ENCODE data around the gene IFNL1.
"Not testable (repeated sequence)": the region's sequence is repeated elsewhere in the genome, so short reads cannot be mapped to it uniquely, and the experiment has no call there.

The IFNL1 gene

GRCh38 chr19:39299404-39299803 lies 3.2 kb downstream of the IFNL1 start:
- no peak overlapping the region for H3K4me3 Mint-ChIP-seq
- H3K27ac Mint-ChIP-seq, result no peak overlapping the region
- no peaks in the 10 kb centered on the region for H3K36me3 Mint-ChIP-seq
- no peaks in the 10 kb centered on the region for H3K9me3 Mint-ChIP-seq
- peaks cover under 1% of the 10 kb centered on the region for H3K27me3 Mint-ChIP-seq
- H3K4me1 Mint-ChIP-seq, result peaks cover 10% of the 10 kb centered on the region

DNA sequence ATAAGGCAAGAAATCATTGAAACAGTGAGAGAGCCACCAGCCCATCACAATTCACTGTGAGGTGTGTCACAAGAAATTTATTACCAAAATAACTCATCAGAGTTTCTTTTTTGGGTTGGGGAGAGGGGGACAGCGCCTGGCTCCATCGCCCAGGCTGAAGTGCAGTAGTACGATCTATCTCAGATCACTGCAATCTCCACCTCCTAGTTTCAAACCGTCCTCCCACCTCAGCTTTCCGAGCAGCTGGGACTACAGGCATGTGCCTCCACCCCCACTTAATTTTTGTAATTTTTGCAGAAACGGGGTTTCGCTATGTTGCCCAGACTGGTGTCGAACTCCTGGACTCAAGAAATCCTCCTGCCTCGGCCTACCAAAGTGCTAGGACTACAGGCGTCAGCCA lies 3.6 kb downstream of the IFNL1 start:
- no peaks in the 10 kb centered on the region for H3K9me3 Mint-ChIP-seq
- no peak overlapping the region for H3K27ac Mint-ChIP-seq
- peaks cover 10% of the 10 kb centered on the region for H3K4me1 Mint-ChIP-seq
- no peaks in the 10 kb centered on the region for H3K27me3 Mint-ChIP-seq
- no peaks in the 10 kb centered on the region for H3K36me3 Mint-ChIP-seq
- no peak overlapping the region for H3K4me3 Mint-ChIP-seq

- H3K4me1 Mint-ChIP-seq, result peaks cover 10% of the 10 kb centered on the region
- H3K36me3 Mint-ChIP-seq, result no peaks in the 10 kb centered on the region
- no peaks in the 10 kb centered on the region for H3K27me3 Mint-ChIP-seq
- no peak overlapping the region for H3K27ac Mint-ChIP-seq
- no peaks in the 10 kb centered on the region for H3K9me3 Mint-ChIP-seq
- H3K4me3 Mint-ChIP-seq, result no peak overlapping the region
Measured at GRCh38 chr19:39301021-39301420, 4.8 kb downstream of the IFNL1 start.

- Mint-ChIP-seq H3K4me1 (peaks cover 10% of the 10 kb centered on the region), H3K36me3 (peaks cover 2% of the 10 kb centered on the region), H3K9me3 (no peaks in the 10 kb centered on the region), H3K4me3 (no peak overlapping the region), H3K27me3 (no peaks in the 10 kb centered on the region), H3K27ac (no peak overlapping the region)
Measured at GRCh38 chr19:39301562-39301961, 5.4 kb downstream of the IFNL1 start.

GRCh38 chr19:39303373-39304184 lies 7.4 kb downstream of the IFNL1 start:
- H3K36me3 Mint-ChIP-seq, result peaks cover 5% of the 10 kb centered on the region
- H3K4me3 Mint-ChIP-seq, result no peak overlapping the region
- peak overlapping the region; percentile 12 for H3K27ac Mint-ChIP-seq
- H3K27me3 Mint-ChIP-seq, result no peaks in the 10 kb centered on the region
- no peaks in the 10 kb centered on the region for H3K9me3 Mint-ChIP-seq
- H3K4me1 Mint-ChIP-seq, result peaks cover 2% of the 10 kb centered on the region

DNA sequence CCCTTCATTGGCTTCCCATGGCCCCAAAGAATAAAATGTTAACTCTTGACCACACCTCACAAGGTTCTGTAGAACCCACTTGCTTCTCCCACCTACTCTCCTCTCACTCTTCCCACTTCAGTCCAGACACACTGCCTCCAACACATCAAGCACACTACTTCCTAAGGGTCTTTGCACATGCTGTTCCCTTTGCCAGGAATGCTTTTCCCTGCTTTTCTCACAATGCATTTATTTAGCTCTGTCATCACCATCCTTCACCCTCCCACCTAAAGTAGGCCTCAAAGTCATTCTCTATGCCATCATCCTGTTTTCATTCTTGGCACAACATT lies 7.9 kb downstream of the IFNL1 start:
- H3K27me3 Mint-ChIP-seq, result no peaks in the 10 kb centered on the region
- H3K9me3 Mint-ChIP-seq, result no peaks in the 10 kb centered on the region
- H3K27ac Mint-ChIP-seq, result no peak overlapping the region
- no peak overlapping the region for H3K4me3 Mint-ChIP-seq
- no peaks in the 10 kb centered on the region for H3K4me1 Mint-ChIP-seq
- peaks cover 9% of the 10 kb centered on the region for H3K36me3 Mint-ChIP-seq

DNA sequence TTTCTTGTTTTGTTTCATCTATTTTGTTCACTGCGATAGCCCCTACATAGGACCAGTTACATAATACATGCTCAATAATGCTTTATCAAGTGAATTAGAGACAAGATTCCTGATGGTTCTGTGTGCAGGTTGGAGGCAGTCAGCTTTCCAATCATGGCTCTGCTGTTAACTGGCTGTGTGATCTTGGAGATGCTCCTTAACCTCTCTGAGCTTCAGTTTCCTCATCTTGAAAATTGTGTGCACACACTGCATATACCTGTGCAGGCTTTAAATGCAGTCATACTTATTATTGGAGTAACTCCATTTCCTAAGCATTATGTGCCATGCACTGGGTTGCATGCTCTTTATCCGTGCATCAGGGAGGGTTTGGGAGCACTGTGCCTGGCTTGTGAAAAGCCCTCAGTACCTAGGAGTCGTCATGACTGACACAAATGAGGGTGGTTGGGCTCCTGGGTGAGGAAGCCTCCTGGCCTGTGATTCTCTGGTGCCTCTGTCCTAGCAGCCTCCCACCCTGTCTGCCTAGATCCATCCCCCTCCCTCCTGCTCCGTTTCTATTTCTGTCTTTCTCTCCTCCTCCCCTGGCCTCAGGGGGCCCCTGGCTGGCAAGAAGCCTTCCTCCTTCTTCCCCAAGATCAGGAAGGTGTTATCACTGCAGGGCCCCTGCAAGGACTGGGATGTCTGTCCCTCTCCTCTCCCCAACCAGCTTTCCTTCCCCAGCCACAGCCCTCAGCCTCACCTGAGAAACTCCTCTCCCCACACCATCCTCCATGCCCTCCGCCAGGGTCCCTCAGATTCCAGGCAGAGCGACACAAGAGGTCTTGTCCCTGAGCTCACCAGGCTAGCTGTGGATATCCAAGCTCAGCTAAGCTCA lies 8.7 kb downstream of the IFNL1 start:
- Mint-ChIP-seq H3K27ac (no peak overlapping the region), H3K36me3 (peaks cover 9% of the 10 kb centered on the region), H3K4me1 (peaks cover 5% of the 10 kb centered on the region), H3K27me3 (no peaks in the 10 kb centered on the region), H3K4me3 (no peak overlapping the region), H3K9me3 (no peaks in the 10 kb centered on the region)

- no peaks in the 10 kb centered on the region for H3K9me3 Mint-ChIP-seq
- H3K27me3 Mint-ChIP-seq, result no peaks in the 10 kb centered on the region
- H3K36me3 Mint-ChIP-seq, result peaks cover 13% of the 10 kb centered on the region
- no peak overlapping the region for H3K4me3 Mint-ChIP-seq
- no peak overlapping the region for H3K27ac Mint-ChIP-seq
- peaks cover 16% of the 10 kb centered on the region for H3K4me1 Mint-ChIP-seq
Measured at GRCh38 chr19:39306075-39306474, 9.9 kb downstream of the IFNL1 start.

DNA sequence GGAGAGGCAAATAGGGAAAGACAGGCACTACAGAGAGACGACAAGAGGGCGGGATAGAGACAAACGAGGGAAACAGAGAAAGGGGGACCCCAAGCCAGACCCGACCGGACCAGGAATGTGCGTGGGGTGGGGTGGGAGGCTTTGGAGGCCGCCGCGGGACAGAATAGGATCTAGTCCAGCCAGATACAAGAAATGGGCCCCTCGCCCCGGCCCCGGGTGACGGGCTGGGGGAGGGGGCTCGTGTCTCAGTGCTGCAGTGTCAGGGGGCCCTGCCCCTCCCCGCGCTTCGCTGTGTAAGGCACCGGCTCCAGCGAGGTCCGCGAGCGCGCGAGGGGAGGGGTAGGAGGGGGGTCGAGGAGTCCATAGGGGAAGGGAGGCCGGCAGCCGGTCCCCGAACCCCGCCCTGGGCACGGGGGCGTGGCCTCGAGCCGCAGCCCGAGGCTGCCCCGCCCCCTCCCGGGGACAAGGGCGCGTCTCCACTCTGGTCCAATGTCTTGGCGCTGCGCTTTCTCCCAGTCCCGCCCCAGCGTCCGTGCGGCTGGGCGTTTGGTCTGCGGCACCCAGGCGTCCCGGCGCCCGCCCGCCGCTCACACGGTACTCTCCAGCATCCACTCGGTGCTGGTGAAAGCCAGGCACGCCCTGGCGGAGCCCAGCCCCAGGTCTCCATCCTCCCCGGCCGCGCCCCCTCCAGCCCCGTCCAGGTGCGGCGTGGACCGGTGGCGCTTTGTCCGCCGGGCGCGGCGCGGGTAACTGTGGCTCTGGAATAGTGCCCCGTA lies 11.0 kb downstream of the IFNL1 start:
- no peak overlapping the region for H3K27ac Mint-ChIP-seq
- H3K9me3 Mint-ChIP-seq, result no peaks in the 10 kb centered on the region
- H3K27me3 Mint-ChIP-seq, result no peaks in the 10 kb centered on the region
- peaks cover 18% of the 10 kb centered on the region for H3K36me3 Mint-ChIP-seq
- no peak overlapping the region for H3K4me3 Mint-ChIP-seq
- H3K4me1 Mint-ChIP-seq, result peaks cover 22% of the 10 kb centered on the region

DNA sequence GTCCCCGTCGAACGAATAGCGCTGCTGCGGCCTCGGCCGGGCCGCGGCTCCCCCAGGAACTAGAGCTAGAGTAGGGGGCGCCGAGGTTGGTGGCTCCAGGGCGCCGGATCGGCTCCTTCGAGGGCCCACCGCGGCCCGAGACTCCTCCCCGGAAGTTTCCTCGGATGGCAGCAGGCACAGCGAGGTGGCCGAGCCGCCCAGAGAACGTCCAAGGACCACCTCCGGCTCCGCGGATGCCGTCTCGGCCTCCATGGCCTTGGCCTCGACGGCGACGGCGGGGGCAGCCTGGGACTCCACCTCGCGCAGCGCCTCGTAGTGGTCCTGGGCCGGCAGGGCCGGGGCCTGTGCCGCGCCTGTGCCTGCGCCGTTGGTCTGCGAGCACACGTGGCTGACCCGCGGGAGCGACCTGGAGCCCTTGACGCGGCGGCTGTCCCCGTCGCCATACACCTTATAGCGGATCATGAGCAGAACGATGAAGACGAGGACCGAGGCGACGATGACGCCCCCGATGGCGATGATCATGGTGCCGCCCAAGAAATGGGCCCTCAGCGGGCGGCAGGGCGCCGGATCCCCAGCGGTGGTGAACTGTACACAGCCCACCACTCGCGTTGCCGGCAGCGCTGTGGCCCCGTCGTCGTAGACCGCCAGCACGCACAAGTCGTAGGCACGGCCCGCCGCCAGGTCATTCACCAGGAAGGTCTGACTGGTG lies 11.8 kb downstream of the IFNL1 start:
- Mint-ChIP-seq H3K4me3 (no peak overlapping the region), H3K27ac (no peak overlapping the region), H3K9me3 (no peaks in the 10 kb centered on the region), H3K36me3 (peaks cover 18% of the 10 kb centered on the region), H3K4me1 (peaks cover 25% of the 10 kb centered on the region), H3K27me3 (no peaks in the 10 kb centered on the region)

GRCh38 chr19:39308531-39309304 lies 12.5 kb downstream of the IFNL1 start:
- Mint-ChIP-seq H3K4me1 (peaks cover 25% of the 10 kb centered on the region), H3K27ac (no peak overlapping the region), H3K36me3 (peaks cover 20% of the 10 kb centered on the region), H3K27me3 (no peaks in the 10 kb centered on the region), H3K4me3 (no peak overlapping the region), H3K9me3 (no peaks in the 10 kb centered on the region)

DNA sequence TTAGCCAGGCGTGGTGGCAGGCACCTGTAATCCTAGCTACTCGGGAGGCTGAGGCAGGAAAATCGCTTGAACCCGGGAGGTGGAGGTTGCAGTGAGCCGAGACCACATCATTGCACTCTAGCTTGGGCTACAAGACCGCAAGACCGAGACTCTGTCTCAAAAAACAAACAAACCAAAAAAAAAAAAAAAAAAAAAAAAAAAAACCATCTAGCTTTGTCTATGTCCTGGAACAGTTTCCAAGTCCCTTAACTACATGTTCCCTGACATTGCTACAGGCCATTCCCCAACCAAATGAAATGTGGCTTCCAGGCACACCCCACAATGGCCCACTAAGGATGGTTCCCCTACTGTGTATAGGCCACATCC lies 13.1 kb downstream of the IFNL1 start:
- H3K36me3 Mint-ChIP-seq, result peaks cover 20% of the 10 kb centered on the region
- peaks cover 25% of the 10 kb centered on the region for H3K4me1 Mint-ChIP-seq
- H3K27me3 Mint-ChIP-seq, H3K27ac Mint-ChIP-seq, H3K4me3 Mint-ChIP-seq, H3K9me3 Mint-ChIP-seq: not testable (repeated sequence)

DNA sequence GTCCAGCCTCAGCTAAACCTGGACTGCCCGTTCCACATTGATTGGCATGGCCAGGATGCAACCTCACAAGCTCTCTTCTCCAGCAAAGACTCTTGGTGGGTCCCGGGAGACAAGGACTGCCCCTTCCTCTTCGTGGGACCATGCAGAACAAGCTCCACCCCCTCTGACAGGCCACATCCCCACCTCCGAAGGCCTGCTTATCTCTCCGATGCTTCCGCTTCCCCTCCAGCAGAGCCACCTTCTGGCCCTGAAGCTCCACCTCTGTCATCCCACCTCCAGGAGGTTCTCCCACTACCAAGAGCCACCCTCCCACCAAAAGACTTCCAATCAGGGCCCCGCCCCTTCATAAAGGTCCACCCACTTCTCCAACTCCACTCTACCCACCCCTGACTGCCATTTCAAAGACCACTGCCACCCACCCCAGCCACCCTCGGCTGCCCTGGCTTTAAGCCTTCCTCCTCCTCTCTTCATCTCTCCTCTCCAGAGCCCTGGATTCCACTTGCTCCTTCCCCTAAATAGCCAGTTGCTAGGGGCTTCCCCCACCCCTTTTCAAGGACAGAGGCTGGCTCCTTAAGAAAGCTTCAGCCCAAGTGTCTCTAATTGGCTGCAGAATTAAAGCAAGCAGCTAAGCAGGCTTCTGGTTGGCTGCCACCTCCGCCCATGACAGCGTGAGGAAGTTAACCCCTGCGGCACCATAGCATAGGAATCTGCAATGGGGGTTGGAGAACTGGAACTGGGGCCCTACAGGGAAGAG lies 14.5 kb downstream of the IFNL1 start:
- no peak overlapping the region for H3K4me3 Mint-ChIP-seq
- H3K27me3 Mint-ChIP-seq, result no peaks in the 10 kb centered on the region
- H3K27ac Mint-ChIP-seq, result peak overlapping the region; percentile 46
- peaks cover 21% of the 10 kb centered on the region for H3K36me3 Mint-ChIP-seq
- H3K4me1 Mint-ChIP-seq, result peaks cover 25% of the 10 kb centered on the region
- H3K9me3 Mint-ChIP-seq, result no peaks in the 10 kb centered on the region

DNA sequence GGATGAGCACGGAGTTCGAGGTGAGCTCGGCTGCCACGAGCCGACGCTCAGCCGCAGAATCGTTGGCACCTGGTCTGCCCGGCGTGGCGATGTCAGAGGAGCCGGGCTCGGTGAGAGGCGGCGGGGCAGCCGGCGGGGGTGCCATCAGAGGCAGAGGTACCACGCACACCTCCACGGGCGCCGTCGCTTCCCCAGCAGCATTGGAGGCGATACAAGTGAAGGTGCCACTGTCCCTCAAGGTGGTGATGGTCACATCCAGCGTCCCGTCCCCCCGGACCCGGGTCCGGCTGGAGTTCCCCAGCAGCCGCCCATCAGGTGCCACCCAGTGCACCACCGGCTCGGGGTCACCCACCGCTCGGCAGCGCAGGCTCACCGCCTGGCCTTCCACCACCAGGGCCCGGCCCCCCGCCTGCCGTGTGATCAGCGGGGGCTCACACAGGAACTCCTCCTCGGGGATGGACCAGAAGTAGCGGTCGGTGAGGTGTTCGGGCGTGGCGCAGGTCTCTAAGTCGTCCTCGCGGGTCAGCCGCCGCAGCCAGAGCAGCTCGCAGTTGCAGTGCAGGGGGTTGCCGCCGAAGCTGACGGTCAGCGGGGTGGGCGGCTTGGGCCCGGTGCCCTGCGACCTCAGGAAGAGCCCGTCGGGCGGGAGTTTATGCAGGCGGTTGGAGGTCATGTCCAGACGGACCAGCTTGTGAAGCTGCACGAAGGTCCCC lies 18.0 kb downstream of the IFNL1 start:
- Mint-ChIP-seq H3K4me1 (peaks cover 31% of the 10 kb centered on the region), H3K27ac (no peak overlapping the region), H3K4me3 (no peak overlapping the region), H3K36me3 (peaks cover 14% of the 10 kb centered on the region), H3K9me3 (no peaks in the 10 kb centered on the region), H3K27me3 (no peaks in the 10 kb centered on the region)

Data from activated naive CD4-positive, alpha-beta T cell treated with anti-CD3 and anti-CD28 coated beads, Interleukin-2, amount 50 U/mL, for 24 hours (primary cell).